HG03095 (cell line): ENCODE measurements around the gene CCDC120.
A peak's percentile ranks its signal among the peaks of the same experiment; 100 is the strongest.

ENCODE experiments used
- ATAC-seq: cut with Tn5 transposase; IDR thresholded peaks from one replicate; pipeline ENCODE4 v1.9.1; 2021; ENCODE audit warnings: moderate library complexity; ENCODE audit not compliant: unreplicated experiment

The CCDC120 gene

DNA sequence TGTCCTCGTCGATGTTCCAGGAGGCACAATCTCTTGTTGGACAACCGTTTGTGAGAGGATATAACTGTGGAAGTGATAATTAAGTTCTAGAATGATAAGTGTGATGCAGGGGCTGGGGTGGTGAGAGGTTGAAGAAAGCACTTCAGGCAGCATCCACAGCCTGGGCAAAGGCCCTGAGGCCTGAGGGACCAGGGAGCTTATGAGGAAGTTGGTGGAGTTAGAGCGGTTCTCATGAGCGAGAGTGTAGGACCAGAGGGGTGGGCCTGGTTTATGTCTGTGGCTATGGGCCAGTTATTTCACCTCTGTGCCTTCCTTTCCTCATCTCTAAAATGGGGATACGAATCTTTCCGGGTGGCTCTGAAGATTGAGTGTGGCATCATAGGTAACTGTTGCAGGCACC is 2.7 kb downstream of the CCDC120 start:
- no peak for ATAC-seq

DNA sequence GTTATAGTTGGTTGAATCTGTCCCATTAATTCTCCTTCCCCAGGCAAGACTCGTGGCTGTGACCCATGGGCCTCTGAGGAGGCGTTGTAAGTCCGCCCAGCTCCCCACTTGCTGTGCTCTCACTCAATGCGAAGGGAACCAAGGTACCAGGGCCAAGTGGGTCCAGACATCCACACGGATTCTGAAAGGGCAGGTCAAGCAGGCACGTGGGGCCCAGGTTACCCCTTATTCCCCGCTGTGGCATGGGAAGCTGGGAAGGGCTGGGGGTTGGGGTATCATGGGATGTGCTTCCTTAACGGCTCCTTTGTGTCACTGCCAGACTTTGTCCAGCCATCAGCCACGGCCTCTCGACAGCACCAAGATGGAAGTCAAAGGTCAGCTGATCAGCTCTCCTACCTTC is 3.1 kb downstream of the CCDC120 start:
- ATAC-seq, result no peak

DNA sequence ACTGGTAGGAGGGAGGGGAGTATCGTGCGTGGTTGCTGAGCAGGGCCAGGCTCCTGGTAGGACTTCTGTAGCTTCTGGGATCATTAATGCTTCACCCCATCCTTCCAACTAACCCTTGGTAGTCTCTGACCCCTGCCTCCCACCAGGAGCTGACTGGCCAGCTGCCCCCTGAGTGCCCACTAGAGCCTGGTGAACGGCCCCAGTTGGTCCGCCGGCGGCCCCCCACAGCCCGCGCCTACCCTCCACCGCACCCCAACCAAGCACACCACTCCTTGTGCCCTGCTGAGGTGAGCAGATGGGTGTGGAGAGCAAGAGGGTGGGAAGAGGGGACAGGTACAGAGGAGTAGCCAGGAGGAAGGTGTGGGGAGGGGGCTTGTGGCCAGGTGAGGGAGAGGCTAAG is 4.9 kb downstream of the CCDC120 start:
- ATAC-seq, result no peak

DNA sequence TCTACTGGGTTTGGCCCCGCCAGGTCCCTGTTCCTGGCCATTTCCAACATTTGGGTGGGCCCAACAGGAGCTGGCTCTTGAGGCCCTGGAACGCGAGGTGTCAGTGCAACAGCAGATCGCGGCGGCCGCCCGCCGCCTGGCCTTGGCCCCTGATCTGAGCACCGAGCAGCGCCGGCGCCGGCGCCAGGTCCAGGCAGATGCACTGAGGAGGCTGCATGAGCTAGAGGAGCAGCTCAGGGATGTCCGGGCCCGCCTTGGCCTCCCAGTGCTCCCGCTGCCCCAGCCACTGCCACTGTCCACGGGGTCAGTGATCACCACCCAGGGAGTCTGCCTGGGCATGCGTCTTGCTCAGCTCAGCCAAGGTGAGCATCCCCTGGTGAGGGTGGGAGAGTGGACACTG is 5.5 kb downstream of the CCDC120 start:
- no peak for ATAC-seq

DNA sequence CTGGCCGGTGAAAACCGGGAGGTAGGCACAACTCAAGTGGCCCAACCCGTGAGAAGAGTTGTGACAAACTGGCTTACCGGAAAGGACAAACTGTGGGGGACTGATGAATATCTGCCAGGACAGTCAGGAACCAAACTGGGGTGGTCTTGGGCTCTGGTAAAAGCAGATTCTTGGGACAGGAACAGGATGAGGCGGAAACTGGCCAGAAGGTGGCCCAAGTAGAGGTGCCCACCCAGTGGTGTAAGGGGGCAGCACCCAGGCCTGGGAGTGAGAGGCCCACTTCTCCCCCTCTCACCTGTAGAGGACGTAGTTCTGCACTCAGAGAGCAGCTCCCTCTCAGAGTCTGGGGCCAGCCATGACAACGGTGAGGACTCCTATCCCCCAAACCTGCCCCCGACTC is 5.9 kb downstream of the CCDC120 start:
- ATAC-seq, result no peak

DNA sequence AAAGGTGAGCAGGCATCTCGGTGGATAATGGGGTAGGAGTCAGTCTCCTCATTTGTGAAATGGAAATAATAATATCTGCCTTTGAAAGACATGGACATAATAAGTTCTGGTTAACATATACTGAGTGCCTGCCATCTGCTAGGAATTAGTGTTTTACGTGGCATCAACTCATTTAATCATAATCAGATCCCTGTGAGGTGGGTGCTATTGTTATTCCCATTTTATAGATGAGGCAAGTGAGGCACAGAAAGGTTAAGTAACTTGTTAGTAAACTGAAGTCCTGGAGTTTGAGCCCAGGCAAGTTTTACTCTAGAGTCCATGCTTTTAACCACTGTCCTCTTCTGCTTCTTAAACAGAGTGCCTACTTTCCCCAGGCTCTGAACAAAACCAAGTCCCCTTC is 7.5 kb downstream of the CCDC120 start:
- no peak for ATAC-seq

DNA sequence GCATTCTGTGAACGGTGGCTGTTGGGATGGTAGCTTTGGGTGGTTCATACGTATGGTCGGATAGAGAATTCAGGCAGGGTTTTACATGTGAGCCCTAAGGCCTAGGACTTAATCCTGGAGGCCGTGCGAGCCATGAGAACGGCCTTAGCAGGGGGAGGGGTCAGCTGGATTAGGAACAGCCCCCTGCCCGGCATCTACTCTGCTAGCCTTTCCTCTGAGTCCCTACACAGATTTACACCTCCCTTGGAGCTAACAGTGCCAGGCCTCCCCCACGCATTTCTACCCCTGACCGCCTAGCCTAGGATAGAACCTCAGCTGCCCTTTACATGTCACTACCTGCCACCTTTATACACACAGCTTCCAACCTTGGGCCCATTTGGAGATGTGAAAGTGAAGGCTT is 7.9 kb downstream of the CCDC120 start:
- no peak for ATAC-seq

DNA sequence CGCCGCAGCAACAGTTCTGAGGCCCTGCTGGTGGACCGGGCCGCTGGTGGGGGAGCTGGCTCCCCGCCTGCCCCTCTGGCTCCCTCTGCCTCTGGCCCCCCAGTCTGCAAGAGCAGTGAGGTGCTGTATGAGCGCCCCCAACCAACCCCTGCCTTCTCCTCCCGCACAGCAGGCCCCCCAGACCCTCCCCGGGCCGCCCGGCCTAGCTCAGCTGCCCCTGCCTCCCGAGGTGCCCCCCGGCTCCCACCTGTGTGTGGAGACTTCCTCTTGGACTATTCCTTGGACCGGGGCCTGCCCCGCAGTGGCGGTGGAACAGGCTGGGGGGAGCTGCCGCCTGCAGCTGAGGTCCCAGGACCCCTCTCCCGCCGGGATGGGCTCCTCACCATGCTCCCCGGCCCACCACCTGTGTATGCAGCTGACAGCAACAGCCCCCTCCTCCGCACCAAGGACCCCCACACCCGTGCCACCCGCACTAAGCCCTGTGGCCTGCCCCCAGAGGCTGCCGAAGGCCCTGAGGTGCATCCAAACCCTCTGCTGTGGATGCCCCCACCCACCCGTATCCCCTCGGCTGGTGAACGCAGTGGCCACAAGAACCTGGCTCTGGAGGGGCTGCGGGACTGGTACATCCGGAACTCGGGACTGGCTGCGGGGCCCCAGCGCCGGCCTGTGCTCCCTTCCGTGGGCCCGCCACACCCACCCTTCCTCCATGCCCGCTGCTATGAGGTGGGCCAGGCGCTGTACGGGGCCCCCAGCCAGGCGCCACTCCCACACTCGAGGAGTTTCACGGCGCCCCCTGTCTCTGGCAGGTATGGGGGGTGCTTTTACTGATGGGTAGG is 8.7 kb downstream of the CCDC120 start:
- ATAC-seq, result no peak

DNA sequence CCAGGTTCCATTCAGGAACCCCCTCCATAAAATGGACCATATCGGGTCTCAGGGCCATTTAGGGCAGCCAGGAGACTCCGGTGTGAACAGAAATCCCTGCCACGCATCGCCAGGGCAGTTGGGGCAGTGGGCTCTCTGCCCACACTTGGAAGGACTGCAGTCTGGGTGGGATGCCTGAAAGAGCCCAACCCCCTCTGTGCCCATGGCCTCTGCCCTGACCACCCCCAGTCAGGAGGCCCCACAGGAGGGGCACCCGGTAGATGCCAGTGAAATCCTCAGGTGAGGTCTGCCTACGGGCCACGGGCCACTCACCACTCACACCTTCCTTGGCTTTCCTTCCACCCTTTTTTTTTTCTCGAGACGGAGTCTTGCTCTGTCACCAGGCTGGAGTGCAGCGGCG is 10.2 kb downstream of the CCDC120 start:
- no peak for ATAC-seq

DNA sequence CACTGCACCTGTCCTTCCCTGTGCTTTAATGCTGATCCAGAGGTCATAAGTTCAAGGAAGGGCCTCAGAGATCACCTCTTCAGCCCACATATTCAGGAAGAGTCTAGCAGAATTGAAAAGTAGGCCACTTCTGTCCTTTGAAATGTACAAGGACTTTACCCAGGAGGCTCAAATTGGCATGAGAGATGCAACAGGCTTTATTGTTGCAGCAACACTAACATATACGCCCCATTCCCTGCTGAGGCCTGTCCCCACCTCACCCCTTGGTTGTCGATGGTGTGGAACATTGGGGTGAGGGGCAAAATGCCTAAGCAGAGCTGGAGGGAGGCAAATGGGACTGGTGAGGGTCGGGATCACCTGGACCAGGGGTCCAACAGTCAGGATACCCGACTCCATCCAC is 12.2 kb downstream of the CCDC120 start:
- no peak for ATAC-seq

DNA sequence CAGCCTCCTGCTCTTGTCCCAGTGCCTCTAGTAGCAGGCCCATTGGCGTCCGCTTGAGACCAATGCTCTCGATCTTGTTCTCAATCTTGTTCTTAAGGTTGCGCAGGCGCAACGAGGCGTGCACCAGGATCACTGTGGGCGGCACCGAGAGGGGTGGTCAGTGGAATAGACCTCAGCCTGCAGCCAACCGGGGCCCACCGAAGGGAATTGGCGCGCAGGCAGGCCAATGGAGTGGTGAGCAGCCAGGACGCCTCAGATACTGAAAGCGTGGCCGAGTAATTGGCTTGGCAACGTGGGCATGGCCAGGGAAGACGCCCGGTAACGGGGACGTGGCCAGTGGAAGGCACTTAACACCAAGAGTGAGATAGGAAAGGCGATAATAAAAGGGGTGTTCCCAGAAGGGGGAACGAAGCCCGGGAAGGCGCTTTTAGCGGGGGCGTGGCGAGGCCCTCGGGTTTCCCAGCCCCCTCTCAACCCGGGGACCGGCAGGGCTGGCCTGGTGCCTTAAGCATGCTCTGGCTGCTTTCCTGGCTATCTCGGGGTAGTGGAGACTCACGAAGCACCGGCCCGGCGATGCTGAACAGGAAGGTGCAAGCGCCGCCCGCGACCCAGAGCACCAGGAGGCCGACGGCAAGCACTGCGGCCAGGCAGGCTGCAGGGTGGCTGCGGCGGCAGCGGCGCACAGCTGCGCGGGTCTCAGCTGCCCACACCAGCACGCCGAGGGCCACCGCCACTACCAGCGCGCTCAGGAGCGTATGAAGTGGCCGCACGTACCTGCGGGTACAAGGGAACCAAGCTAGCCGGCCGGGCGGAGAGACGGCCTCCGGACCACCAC is 13.3 kb downstream of the CCDC120 start:
- no peak for ATAC-seq

DNA sequence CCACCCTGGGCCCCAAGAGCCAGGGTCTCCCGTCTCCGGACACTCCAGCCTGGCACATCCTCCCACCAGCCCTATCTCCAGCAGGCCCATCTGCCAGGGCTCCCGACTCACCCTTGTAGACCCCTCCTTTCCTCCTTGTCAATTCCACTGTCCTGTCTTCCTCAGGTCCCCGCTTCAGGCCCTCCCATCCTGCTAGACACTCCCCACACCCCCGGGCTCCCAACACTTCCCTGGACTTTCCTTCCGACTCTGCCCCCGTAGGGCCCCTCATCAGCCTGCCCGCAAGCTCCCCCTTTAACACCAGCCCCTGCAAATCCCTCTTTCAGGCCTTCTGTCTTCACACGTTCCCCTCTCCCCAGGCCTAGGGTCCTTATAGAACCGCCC is 13.9 kb downstream of the CCDC120 start:
- ATAC-seq, result no peak

DNA sequence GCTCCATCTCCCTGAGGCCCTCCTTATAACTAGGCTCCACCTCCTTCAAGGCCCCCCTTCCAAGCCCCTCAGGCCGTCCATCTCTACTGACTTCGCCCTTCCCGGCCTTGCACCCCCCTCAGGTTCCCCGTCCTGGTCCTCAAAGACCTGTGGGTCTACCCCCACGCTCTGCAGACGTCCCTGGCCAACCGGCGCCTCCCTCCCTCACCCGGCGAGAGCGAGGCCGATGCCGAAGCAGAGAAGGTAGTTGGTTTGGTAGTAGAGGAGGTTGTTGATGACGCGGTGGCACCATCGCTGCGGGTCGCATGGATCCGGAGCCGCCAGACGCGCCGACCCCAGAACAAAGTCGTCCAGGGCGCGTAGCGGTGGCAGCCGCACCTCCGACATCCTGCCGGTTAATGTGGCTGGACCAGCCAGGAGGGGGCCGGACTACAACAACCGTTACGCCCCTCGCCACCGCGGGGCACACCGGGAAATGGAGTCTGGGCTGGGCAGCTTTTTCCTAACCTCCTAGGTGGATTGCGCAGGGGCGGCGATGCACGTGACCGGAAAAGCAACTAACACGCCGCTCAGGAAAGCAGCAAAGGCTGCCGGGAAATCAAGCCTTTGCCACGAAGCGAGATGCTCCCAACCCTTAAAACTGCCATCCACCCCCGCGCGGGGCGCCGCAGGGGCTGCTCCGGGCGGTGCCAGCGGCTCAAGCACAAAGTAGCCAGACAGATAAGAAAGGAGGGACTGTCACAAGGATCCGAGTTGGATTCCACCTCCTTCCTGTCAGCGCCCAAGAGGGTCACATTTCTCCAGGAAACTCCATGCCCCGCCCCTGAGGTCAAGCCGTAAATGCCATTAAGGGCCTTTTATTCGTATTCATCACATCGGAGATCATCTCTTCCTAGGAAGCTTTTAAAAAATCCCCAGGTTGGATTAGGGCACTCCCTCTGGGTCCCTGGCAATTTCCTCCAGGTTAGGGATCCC is 15.1 kb downstream of the CCDC120 start, which contains the start of gene PRAF2:
Gene PRAF2 (minus strand): TSS at position 402 of the 975 bp plus-strand sequence. CDS start 15 bp downstream, at position 387.
- peak; percentile 91 for ATAC-seq

DNA sequence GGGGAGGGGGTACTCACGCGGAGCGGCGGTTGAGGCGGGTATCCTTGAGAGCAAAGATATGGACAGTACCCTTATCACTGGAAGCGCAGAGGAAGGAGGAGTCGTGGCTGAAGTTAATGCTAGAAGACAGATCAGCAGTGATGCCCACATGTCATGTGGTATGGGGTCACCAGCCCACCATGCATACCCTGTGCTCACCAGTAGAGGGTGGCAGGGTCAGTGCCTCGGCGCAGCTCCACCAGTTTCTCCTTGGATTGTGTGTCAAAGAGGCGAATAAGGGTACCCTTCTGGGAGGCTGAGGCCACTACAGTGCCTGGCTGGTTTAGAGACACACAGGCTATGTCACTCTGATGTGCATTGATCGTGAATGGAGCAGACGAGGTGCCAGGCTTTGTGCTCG is 16.5 kb downstream of the CCDC120 start:
- no peak for ATAC-seq

DNA sequence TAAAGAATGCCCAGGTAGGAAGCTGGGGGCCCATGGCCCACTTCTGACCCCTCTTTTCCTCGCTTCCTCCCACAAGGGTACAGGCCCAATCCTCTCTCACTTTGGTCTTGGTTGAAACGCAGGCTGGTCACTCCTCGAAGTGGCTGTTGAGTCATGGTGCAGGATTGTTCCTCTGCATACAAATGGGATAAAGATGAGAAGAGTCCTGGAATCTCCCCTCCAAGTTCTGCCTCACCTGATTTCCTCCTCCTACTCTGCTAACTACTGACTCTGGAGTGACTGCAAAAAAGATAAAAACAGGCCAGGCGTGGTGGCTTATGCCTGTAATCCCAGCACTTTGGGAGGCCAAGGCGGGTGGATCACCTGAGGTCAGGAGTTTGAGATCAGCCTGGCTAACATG is 19.1 kb downstream of the CCDC120 start:
- no peak for ATAC-seq

DNA sequence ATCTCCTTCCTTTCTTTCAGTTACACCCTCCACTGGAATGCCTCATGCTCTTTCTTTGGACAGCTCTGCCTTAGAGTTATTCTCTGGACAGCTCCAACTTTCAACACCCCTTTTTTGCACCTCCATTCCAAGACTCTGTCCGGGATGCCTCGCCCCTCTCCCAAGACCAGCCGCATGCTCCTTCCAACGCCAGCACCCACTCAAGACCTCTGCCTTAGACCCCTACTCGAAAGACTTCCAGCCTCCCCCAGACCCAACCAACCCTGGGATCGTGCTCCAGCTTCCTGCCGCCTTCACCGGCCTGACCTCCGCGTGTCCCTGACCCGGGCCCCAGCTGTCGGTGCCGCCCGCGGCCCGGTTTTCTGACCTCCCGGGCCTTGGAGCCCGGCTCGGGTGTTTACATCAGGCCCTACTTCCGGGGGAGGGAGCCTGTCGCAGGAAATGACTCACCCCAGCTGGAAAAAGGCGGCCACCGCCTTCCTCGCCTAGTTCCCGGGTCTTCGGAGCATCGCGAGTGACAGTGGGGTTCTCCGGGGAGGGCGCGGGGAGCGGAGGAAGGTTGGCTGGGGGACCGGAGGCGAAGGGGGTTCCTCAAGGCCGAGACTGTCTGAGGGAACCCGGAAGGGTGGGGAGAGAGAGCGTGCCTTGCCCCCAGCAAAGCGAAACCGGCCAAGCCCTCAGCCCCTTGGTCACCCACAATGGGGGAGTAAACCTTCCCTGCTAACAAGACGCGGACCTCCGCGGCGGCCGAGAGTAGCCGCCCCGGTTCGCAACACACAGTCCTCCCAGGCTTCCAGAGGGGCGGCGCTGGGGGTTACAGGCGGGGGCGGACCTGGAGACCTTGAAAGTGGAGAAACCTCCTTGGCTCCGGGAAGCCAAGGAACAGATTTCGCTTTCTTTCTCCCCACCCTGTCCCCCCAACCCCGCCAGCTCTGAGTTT is 21.0 kb downstream of the CCDC120 start, which contains the start of gene WDR45:
Gene WDR45 (minus strand): TSS at position 399 of the 940 bp plus-strand sequence. CDS start 1,792 bp downstream, outside the sequence.
- peak; percentile 72 for ATAC-seq

DNA sequence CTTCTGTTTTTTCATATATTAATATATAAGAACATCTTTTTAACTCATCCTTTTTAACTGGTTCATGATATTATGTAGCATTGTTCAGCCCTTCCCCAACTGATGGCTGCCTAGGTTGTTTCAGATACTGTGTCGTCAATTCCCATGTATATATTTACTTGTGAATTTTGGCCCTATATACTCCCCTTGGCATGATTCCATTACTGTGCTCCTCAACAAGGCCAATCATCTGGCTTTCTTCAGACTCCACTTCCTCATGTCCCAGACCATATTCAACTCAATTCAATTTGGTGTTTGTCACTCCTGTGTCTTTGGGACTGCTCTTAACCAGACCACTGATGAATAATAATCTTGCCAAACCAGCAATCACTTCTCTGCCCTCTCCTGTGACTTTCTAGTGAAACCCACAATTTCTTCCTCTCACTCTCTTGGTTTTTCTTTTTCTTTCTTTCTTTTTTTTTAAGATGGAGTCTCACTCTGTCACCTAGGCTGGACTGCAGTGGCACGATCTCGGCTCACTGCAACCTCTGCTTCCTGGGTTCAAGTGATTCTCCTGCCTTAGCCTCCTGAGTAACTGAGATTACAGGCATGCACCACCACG is 23.6 kb downstream of the CCDC120 start:
- no peak for ATAC-seq

DNA sequence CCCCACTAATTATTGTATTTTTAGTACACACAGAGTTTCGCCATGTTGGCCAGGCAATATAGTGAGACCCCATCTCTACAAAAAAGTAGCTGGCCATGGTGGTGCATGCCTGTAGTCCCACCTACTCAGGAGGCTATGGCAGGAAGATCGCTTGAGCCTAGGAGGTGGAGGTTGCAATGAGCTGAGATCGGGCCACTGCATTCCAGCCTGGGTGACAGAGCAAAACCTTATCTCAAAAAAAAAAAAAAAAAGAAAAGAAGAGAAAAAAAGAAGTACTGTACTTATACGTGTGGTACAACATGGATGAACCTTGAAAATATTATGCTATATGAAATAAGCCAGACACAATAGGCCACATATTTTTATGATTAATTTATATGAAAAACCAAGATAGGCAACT is 30.8 kb downstream of the CCDC120 start:
- no peak for ATAC-seq

DNA sequence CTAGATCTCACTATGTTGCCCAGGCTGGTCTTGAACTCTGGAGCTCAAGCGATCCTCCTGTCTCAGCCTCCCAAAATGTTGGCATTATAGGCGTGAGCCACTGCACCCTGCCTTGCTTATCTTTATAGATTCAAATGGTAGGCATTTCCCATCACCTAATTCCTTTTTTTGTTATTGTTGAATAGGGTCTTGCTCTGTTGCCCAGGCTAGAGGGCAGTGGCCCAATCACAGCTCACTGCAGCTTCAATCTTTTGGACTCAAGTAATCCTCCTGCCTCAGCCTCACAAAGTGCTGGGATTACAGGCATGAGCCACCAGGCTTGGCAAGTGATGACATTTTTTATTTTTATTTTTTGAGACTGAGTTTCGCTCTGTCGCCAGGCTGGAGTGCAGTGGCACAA is 37.6 kb downstream of the CCDC120 start:
- ATAC-seq, result no peak
